Measurements from ENCODE around the gene TAF3.

DNA sequence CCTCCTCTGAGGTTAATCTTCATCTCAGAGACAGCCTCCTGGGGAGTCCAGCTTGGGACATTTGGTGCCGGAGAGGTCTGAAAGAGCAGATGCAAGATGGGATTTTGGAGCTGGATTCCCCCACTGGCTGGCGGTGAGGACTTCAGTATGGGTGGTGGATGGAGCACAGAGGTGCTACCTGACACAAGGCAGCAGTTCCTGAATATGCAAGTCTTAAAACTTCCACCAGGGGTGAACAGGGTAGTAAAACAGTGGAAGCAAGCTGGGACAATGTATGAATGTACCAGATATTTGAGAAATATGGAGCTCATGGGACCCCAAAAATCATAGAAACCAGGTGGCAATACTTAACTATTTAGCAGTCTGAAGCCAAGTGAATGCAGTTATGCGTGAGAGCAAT, 4.8 kb upstream of the TAF3 start:
- TF ChIP-seq YY1 (IDR thresholded peaks at IDR 0.05; ENCODE audit: insufficient read depth, insufficient read length) (no peak), ZNF274 (IDR thresholded peaks at IDR 0.05; ENCODE audit: low read depth, low read length) (no peak)

All from NT2/D1 (cell line).